Measurements from ENCODE around the gene DTNBP1.

The DTNBP1 gene

GRCh38 chr6:15588971-15589634 is 73.7 kb downstream of the DTNBP1 start:
- no peak overlapping the region for H3K4me2 ChIP-seq (ENCODE audit: low read length)
- H3K27ac ChIP-seq: no peak overlapping the region
- no peaks in the 10 kb centered on the region for H3K4me1 ChIP-seq
- no peak overlapping the region for H2AFZ ChIP-seq
- H3K27me3 ChIP-seq (ENCODE audit: control insufficient read depth, insufficient read depth, low read length): no peaks in the 10 kb centered on the region
- H3K9ac ChIP-seq: no peak overlapping the region
- TF ChIP-seq CTCF (IDR thresholded peaks at IDR 0.05): no peak
- peaks cover 6% of the 10 kb centered on the region for H3K79me2 ChIP-seq
- H3K4me3 ChIP-seq (ENCODE audit: low read depth, low read length): no peak overlapping the region
- no peaks in the 10 kb centered on the region for H3K9me3 ChIP-seq (ENCODE audit: control insufficient read depth, low read length)
- no peaks in the 10 kb centered on the region for H3K36me3 ChIP-seq (ENCODE audit: control insufficient read depth, insufficient read depth, low read length)

- TF ChIP-seq CTCF (IDR thresholded peaks at IDR 0.05): no peak
- Histone ChIP-seq H2AFZ (no peak overlapping the region), H3K4me1 (no peaks in the 10 kb centered on the region), H3K36me3 (ENCODE audit: control insufficient read depth, insufficient read depth, low read length) (no peaks in the 10 kb centered on the region), H3K79me2 (peaks cover 10% of the 10 kb centered on the region), H3K4me2 (ENCODE audit: low read length) (no peak overlapping the region), H3K27me3 (ENCODE audit: control insufficient read depth, insufficient read depth, low read length) (no peaks in the 10 kb centered on the region), H3K4me3 (ENCODE audit: low read depth, low read length) (no peak overlapping the region), H3K27ac (no peak overlapping the region), H3K9ac (no peak overlapping the region), H3K9me3 (ENCODE audit: control insufficient read depth, low read length) (no peaks in the 10 kb centered on the region)
Measured at GRCh38 chr6:15586503-15586902, 76.3 kb downstream of the DTNBP1 start.

- H2AFZ ChIP-seq: no peak overlapping the region
- H3K4me1 ChIP-seq: no peaks in the 10 kb centered on the region
- TF ChIP-seq CTCF (IDR thresholded peaks at IDR 0.05): no peak
- H3K27me3 ChIP-seq (ENCODE audit: control insufficient read depth, insufficient read depth, low read length): no peaks in the 10 kb centered on the region
- no peak overlapping the region for H3K9ac ChIP-seq
- no peaks in the 10 kb centered on the region for H3K36me3 ChIP-seq (ENCODE audit: control insufficient read depth, insufficient read depth, low read length)
- H3K79me2 ChIP-seq: peaks cover 10% of the 10 kb centered on the region
- H3K9me3 ChIP-seq (ENCODE audit: control insufficient read depth, low read length): no peaks in the 10 kb centered on the region
- no peak overlapping the region for H3K4me2 ChIP-seq (ENCODE audit: low read length)
- H3K27ac ChIP-seq: no peak overlapping the region
- no peak overlapping the region for H3K4me3 ChIP-seq (ENCODE audit: low read depth, low read length)
Measured at GRCh38 chr6:15585760-15586214, 77.0 kb downstream of the DTNBP1 start.

- no peak for TF ChIP-seq CTCF (IDR thresholded peaks at IDR 0.05)
- Histone ChIP-seq H3K27me3 (ENCODE audit: control insufficient read depth, insufficient read depth, low read length) (no peaks in the 10 kb centered on the region), H3K4me3 (ENCODE audit: low read depth, low read length) (no peak overlapping the region), H3K9ac (no peak overlapping the region), H3K4me2 (ENCODE audit: low read length) (no peak overlapping the region), H3K79me2 (peaks cover 16% of the 10 kb centered on the region), H3K27ac (no peak overlapping the region), H3K4me1 (no peaks in the 10 kb centered on the region), H3K9me3 (ENCODE audit: control insufficient read depth, low read length) (no peaks in the 10 kb centered on the region), H3K36me3 (ENCODE audit: control insufficient read depth, insufficient read depth, low read length) (no peaks in the 10 kb centered on the region), H2AFZ (no peak overlapping the region)
Measured at GRCh38 chr6:15582499-15582898, 80.3 kb downstream of the DTNBP1 start.

GRCh38 chr6:15581751-15582150 is 81.1 kb downstream of the DTNBP1 start:
- H3K4me3 ChIP-seq (ENCODE audit: low read depth, low read length): no peak overlapping the region
- H3K4me1 ChIP-seq: no peaks in the 10 kb centered on the region
- H3K79me2 ChIP-seq: peaks cover 20% of the 10 kb centered on the region
- no peak for TF ChIP-seq CTCF (IDR thresholded peaks at IDR 0.05)
- H3K4me2 ChIP-seq (ENCODE audit: low read length): no peak overlapping the region
- no peak overlapping the region for H2AFZ ChIP-seq
- H3K9me3 ChIP-seq (ENCODE audit: control insufficient read depth, low read length): no peaks in the 10 kb centered on the region
- H3K36me3 ChIP-seq (ENCODE audit: control insufficient read depth, insufficient read depth, low read length): no peaks in the 10 kb centered on the region
- H3K27me3 ChIP-seq (ENCODE audit: control insufficient read depth, insufficient read depth, low read length): no peaks in the 10 kb centered on the region
- H3K27ac ChIP-seq: no peak overlapping the region
- H3K9ac ChIP-seq: no peak overlapping the region
